CD4-positive, alpha-beta T cell (primary cell): Measurements from ENCODE around the gene DYNLRB1. TPM values are rescaled to one million over a fixed set of nuclear protein-coding genes. Genes with fewer than 3 reads are reported as not detected.

ENCODE experiments used
- ATAC-seq: fragments of 200-7000 bp; cut with Tn5 transposase; one replicate; pipeline ENCODE4 v1.10.0; 2022; ENCODE audit warnings: mild to moderate bottlenecking; ENCODE audit not compliant: poor library complexity
- CTCF ChIA-PET: fragments of 350-600 bp; sonication (Branson Sonifier 250); formaldehyde crosslinking; loops from one replicate; lab custom pipeline; 2021; ENCODE audit warnings: antibody characterized with exemption, inconsistent platforms; lab: Charles Lee
- POLR2A ChIA-PET: fragments of 350-600 bp; sonication (Branson Sonifier 250); formaldehyde crosslinking; loops from one replicate; lab custom pipeline; 2021; ENCODE audit warnings: antibody characterized with exemption, inconsistent platforms; lab: Charles Lee
- DNase-seq, 14 experiments: peaks; one replicate each; pipeline ENCODE4 v3.0.0-alpha.2; 2013 to 2020; ENCODE audit warnings: mixed read lengths in 2 of 14
- H3K27ac ChIP-seq, 2 donors: one replicate each; pipeline versions ENCODE4 v1.5.1 to v1.7.0; 2013; ENCODE audit warnings: low read length in 2 of 2, low read depth in 1 of 2, mild to moderate bottlenecking in 1 of 2
- H3K27me3 ChIP-seq, 2 experiments: 1 replicate in 1 of 2; 2 replicates in 1 of 2; pipeline versions ENCODE4 v1.6.1 to v1.7.0; 2013; ENCODE audit warnings: low read length in 2 of 2, control low read depth in 1 of 2, mild to moderate bottlenecking in 1 of 2, moderate library complexity in 1 of 2; ENCODE audit not compliant: insufficient read depth in 2 of 2, control insufficient read depth in 1 of 2
- H3K36me3 ChIP-seq: one replicate; pipeline ENCODE4 v1.6.1; 2013; ENCODE audit warnings: low read length, control low read depth; ENCODE audit not compliant: insufficient read depth
- H3K4me1 ChIP-seq: one replicate; pipeline ENCODE4 v1.6.1; 2013; ENCODE audit warnings: low read length, control low read depth; ENCODE audit not compliant: insufficient read depth
- H3K4me3 ChIP-seq: one replicate; pipeline ENCODE4 v1.5.1; 2013; ENCODE audit warnings: mild to moderate bottlenecking, low read length, moderate library complexity
- H3K9me3 ChIP-seq, 2 experiments: 1 replicate in 1 of 2; 2 replicates in 1 of 2; pipeline versions ENCODE4 v1.6.1 to v1.7.0; 2013; ENCODE audit warnings: low read length in 2 of 2, mild to moderate bottlenecking in 2 of 2, control low read depth in 1 of 2, moderate library complexity in 1 of 2; ENCODE audit not compliant: control insufficient read depth in 1 of 2, insufficient read depth in 1 of 2
- H3K27ac Mint-ChIP-seq: one replicate; pipeline ENCODE4 v1.8.0; 2020; ENCODE audit warnings: mixed read lengths
- H3K27me3 Mint-ChIP-seq: one replicate; pipeline ENCODE4 v1.8.0; 2021; ENCODE audit warnings: mixed read lengths
- H3K36me3 Mint-ChIP-seq: one replicate; pipeline ENCODE4 v1.8.0; 2021; ENCODE audit warnings: low read depth, mixed read lengths
- H3K4me1 Mint-ChIP-seq: one replicate; pipeline ENCODE4 v1.8.0; 2021; ENCODE audit warnings: low read depth, mixed read lengths
- H3K4me3 Mint-ChIP-seq: one replicate; pipeline ENCODE4 v1.8.0; 2020; ENCODE audit warnings: mild to moderate bottlenecking, mixed read lengths
- H3K9me3 Mint-ChIP-seq: one replicate; pipeline ENCODE4 v1.8.0; 2020; ENCODE audit warnings: mixed read lengths
- CTCF ChIP-seq: fragments of 200-600 bp; IDR thresholded peaks from one replicate; pipeline ENCODE4 v1.8.0; 2022; ENCODE audit warnings: antibody characterized with exemption, mild to moderate bottlenecking
- intact Hi-C, 2 experiments: fragments of 100-400 bp; cut with DNase I in 1 of 2; cut with micrococcal nuclease in 1 of 2; formaldehyde crosslinking; loops; one replicate each; pipeline versions ENCODE4 v1.15.1 to v1.9.0; 2023 to 2025; cut with DNase I, micrococcal nuclease
- polyA plus RNA-seq, 2 donors: library from polyadenylated mRNA; unstranded; fragments of 120-200 nt; gene quantifications; one replicate each; pipeline ENCODE4 v1.2.1, GENCODE V29; 2013
- total RNA-seq, 174 experiments: library from RNA in 2 of 174; stranded (reverse) in 2 of 174; gene quantifications; one replicate each; pipeline ENCODE4 v1.2.3 and lab custom pipeline; 2021 to 2026

DYNLRB1 gene
- 10 to 100 TPM; 38.3 to 40.3 TPM for total RNA-seq
- 112 TPM for polyA plus RNA-seq (2013, experiment 1 of 2)
- polyA plus RNA-seq (2013, experiment 2 of 2): 126 TPM
- 0.52 to 8.8 (median 3.0) reads per million in 172 experiments for total RNA-seq (lab: John Stamatoyannopoulos, UW)

- Mint-ChIP-seq H3K9me3 (no peaks in the 10 kb centered on the region), H3K36me3 (peaks cover 32% of the 10 kb centered on the region), H3K4me1 (peaks cover 70% of the 10 kb centered on the region), H3K27ac (peak within 1 kb of the TSS; percentile 94), H3K4me3 (peak within 1 kb of the TSS; percentile 99), H3K27me3 (no peaks in the 10 kb centered on the region)
- Histone ChIP-seq H3K27ac (peak within 1 kb of the TSS; percentile 60 to 80), H3K4me3 (peak within 1 kb of the TSS; percentile 82), H3K27me3 (no peaks in the 10 kb centered on the region), H3K9me3 (no peaks in the 10 kb centered on the region), H3K36me3 (peaks cover 10% of the 10 kb centered on the region), H3K4me1 (peaks cover 30% of the 10 kb centered on the region)
- ChIA-PET CTCF (interaction anchor here (0.9 to 6.4 kb wide), 9 partner anchors 11 to 204 kb away, joined by 3 to 31 read pairs (median 4); no protein-coding TSS in a partner anchor), POLR2A (interaction anchor here (0.6 to 3.6 kb wide), 29 partner anchors 12 to 1438 kb away, joined by 3 to 30 read pairs (median 4); partner anchors contain the start of genes AHCY, ASIP, CEP250 and EIF2S2)
- TF ChIP-seq CTCF: no peak
- ATAC-seq: peak; percentile 74
- DNase-seq: peak; percentile 88 to 96 (median 94)
- intact Hi-C loops: loop anchor here (1.0 to 10.0 kb wide), 6 partner anchors 154 to 854 kb away; partner anchors contain the start of genes EIF2S2 (in 2 of the 2), ACSS2 (in 1 of the 2), AHCY (in 1 of the 2) and C20orf144 (in 1 of the 2)
Measured at GRCh38 chr20:34516247-34517113, at the start of gene DYNLRB1. TSS of gene DYNLRB1 (plus strand) at chr20:34516422. CDS start at chr20:34516459, 37 bp downstream.

GRCh38 chr20:34468951-34469350, 47.3 kb upstream of the DYNLRB1 start:
- H3K4me1 Mint-ChIP-seq: no peaks in the 10 kb centered on the region

More at GRCh38 chr20:34468951-34469350, 47.3 kb upstream of the DYNLRB1 start:
- DNase-seq: no peak
- no peak overlapping the region for H3K27ac Mint-ChIP-seq
- no peaks in the 10 kb centered on the region for H3K9me3 Mint-ChIP-seq
- intact Hi-C loops: no loop called here
- no peak overlapping the region for H3K4me3 Mint-ChIP-seq
- no peak for TF ChIP-seq CTCF
- no peak overlapping the region for H3K27ac ChIP-seq
- H3K9me3 ChIP-seq: no peaks in the 10 kb centered on the region
- peaks cover 83% of the 10 kb centered on the region for H3K36me3 Mint-ChIP-seq
- CTCF ChIA-PET: interaction anchor here (2.3 kb wide), 1 partner anchor 156 kb away, joined by 4 read pairs; no protein-coding TSS in a partner anchor
- H3K27me3 ChIP-seq: no peaks in the 10 kb centered on the region
- no peak overlapping the region for H3K4me3 ChIP-seq
- no peaks in the 10 kb centered on the region for H3K27me3 Mint-ChIP-seq
- no peak for ATAC-seq
- no peaks in the 10 kb centered on the region for H3K4me1 ChIP-seq
- peaks cover 27% of the 10 kb centered on the region for H3K36me3 ChIP-seq
- POLR2A ChIA-PET: no interaction called here
